Right lobe of liver (tissue), 4 donors: ENCODE data around the gene SMAD1.

ENCODE experiments used
- POLR2A ChIP-seq: fragments of 450-650 bp; IDR thresholded peaks from one replicate; pipeline ENCODE4 v1.6.1; 2017; ENCODE audit warnings: antibody characterized with exemption, mild to moderate bottlenecking
- TF ChIP-seq, protein P1 (sequence below), 4 donors: fragments of 200-600 bp in 3 of 4; fragments of 450-650 bp in 1 of 4; IDR thresholded peaks; one replicate each; pipeline versions ENCODE4 v1.5.1 to v1.8.0; 2016 to 2022; ENCODE audit warnings: antibody characterized with exemption in 4 of 4, mild to moderate bottlenecking in 2 of 4
- donor health status: DM: no; HTN: no; CAD: no.
- donor health status: DM: no; HTN: no; CAD: no.
- donor health status: DM: no; HTN: yes; CAD: no.

DNA sequence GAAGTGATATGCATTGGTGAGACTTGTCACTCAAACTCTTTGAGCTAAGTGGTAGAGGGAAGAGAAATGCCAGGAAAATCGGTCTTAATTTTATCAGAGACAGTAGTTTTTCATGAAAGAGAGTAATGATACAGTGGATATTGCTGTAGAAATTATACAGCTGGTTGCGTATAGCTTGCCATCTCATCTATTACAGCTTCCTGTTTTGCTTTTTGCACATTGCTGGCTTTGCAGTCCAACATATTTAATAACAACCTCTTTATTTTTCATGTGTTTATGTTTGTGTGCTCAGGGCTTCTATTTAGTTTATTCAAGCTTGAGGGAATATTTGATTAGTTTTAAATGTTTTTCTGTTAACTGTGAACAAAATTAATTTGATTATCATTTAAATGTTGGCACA, 11.5 kb downstream of the SMAD1 start:
- no peak for TF ChIP-seq POLR2A
- TF ChIP-seq, protein P1, sequence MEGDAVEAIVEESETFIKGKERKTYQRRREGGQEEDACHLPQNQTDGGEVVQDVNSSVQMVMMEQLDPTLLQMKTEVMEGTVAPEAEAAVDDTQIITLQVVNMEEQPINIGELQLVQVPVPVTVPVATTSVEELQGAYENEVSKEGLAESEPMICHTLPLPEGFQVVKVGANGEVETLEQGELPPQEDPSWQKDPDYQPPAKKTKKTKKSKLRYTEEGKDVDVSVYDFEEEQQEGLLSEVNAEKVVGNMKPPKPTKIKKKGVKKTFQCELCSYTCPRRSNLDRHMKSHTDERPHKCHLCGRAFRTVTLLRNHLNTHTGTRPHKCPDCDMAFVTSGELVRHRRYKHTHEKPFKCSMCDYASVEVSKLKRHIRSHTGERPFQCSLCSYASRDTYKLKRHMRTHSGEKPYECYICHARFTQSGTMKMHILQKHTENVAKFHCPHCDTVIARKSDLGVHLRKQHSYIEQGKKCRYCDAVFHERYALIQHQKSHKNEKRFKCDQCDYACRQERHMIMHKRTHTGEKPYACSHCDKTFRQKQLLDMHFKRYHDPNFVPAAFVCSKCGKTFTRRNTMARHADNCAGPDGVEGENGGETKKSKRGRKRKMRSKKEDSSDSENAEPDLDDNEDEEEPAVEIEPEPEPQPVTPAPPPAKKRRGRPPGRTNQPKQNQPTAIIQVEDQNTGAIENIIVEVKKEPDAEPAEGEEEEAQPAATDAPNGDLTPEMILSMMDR (IDR thresholded peaks at IDR 0.05) = no peak
